MCF 10A (cell line): ENCODE data around the gene ZKSCAN7. TPM values are rescaled to one million over a fixed set of nuclear protein-coding genes. Genes with fewer than 3 reads are reported as not detected.
"Not testable (repeated sequence)": the region's sequence is repeated elsewhere in the genome, so short reads cannot be mapped to it uniquely, and the experiment has no call there.

Source experiments
- BruUV-seq: library from RNA; stranded (reverse); fragments of 400-500 nt; replicated peaks from 2 replicates; lab custom pipeline; 2021; lab: Mats Ljungman, UMichigan
- CTCF ChIA-PET: fragments of 300-600 bp; sonication (Branson Sonifier 250); formaldehyde crosslinking; extraction: SDS; loops from one replicate; lab custom pipeline; 2021; ENCODE audit warnings: antibody characterized with exemption, inconsistent platforms; lab: Yijun Ruan, JAX
- POLR2A ChIA-PET: fragments of 300-600, 350-650 bp; sonication (Branson Sonifier 250); formaldehyde crosslinking; extraction: SDS; loops from one replicate; lab custom pipeline; 2020; ENCODE audit warnings: antibody characterized with exemption, inconsistent platforms; lab: Yijun Ruan, JAX
- DNase-seq: peaks from one replicate; pipeline ENCODE4 v3.0.0-alpha.2; 2018; ENCODE audit not compliant: unreplicated experiment
- H3K27ac Mint-ChIP-seq: one replicate; pipeline ENCODE4 v1.8.0; 2022; ENCODE audit warnings: mild to moderate bottlenecking, low read depth, mixed read lengths; ENCODE audit not compliant: unreplicated experiment
- H3K27me3 Mint-ChIP-seq: one replicate; pipeline ENCODE4 v1.8.0; 2022; ENCODE audit warnings: mixed read lengths; ENCODE audit not compliant: insufficient read depth, unreplicated experiment
- H3K36me3 Mint-ChIP-seq: one replicate; pipeline ENCODE4 v1.8.0; 2022; ENCODE audit warnings: mild to moderate bottlenecking, moderate library complexity, mixed read lengths; ENCODE audit not compliant: insufficient read depth, unreplicated experiment
- H3K4me1 Mint-ChIP-seq: one replicate; pipeline ENCODE4 v1.8.0; 2022; ENCODE audit warnings: mixed read lengths; ENCODE audit not compliant: insufficient read depth, unreplicated experiment
- H3K4me3 Mint-ChIP-seq: one replicate; pipeline ENCODE4 v1.8.0; 2022; ENCODE audit warnings: mild to moderate bottlenecking, moderate library complexity, mixed read lengths; ENCODE audit not compliant: unreplicated experiment
- H3K9me3 Mint-ChIP-seq: one replicate; pipeline ENCODE4 v1.8.0; 2022; ENCODE audit warnings: mixed read lengths; ENCODE audit not compliant: unreplicated experiment
- intact Hi-C: fragments of 100-400 bp; cut with micrococcal nuclease; formaldehyde crosslinking; loops from 2 replicates; pipeline ENCODE4 v1.14.1; 2022
- total RNA-seq: library from RNA; stranded (reverse); gene quantifications from 2 replicates; pipeline ENCODE4 v1.2.3, GENCODE V29; 2022
- TF ChIP-seq, protein P1 (sequence below): fragments of 200-600 bp; IDR thresholded peaks from one replicate; pipeline ENCODE4 v1.8.0; 2022; ENCODE audit warnings: antibody characterized with exemption, mild to moderate bottlenecking; ENCODE audit not compliant: unreplicated experiment

ZKSCAN7 gene
- total RNA-seq, 1 experiment from 2014 or later, result not detected

DNA sequence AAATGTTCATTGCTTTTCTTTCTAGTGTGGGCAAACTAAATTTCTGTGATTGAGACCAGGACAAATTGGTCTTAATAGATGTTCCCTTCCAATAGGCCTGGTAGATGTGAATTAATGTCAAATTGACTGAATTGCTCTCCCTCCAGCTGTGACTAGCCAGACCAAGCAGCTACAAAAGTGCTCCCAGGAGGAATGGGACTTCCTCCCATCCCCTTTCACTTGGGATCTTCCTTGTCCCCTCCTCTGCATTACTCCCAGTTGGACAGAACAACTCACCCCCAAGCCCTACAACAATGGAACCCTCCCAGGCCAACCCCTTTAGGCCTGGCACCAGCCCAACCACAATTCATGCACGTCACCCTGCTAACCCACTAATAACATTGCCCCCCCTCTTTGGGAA, 19.6 kb upstream of the ZKSCAN7 start:
- no peaks in the 10 kb centered on the region for H3K4me1 Mint-ChIP-seq
- intact Hi-C loops, result no loop called here
- no peak overlapping the region for H3K4me3 Mint-ChIP-seq
- no peak overlapping the region for H3K27ac Mint-ChIP-seq
- peaks cover 39% of the 10 kb centered on the region for H3K27me3 Mint-ChIP-seq
- peaks cover 6% of the 10 kb centered on the region for H3K36me3 Mint-ChIP-seq
- TF ChIP-seq, protein P1, sequence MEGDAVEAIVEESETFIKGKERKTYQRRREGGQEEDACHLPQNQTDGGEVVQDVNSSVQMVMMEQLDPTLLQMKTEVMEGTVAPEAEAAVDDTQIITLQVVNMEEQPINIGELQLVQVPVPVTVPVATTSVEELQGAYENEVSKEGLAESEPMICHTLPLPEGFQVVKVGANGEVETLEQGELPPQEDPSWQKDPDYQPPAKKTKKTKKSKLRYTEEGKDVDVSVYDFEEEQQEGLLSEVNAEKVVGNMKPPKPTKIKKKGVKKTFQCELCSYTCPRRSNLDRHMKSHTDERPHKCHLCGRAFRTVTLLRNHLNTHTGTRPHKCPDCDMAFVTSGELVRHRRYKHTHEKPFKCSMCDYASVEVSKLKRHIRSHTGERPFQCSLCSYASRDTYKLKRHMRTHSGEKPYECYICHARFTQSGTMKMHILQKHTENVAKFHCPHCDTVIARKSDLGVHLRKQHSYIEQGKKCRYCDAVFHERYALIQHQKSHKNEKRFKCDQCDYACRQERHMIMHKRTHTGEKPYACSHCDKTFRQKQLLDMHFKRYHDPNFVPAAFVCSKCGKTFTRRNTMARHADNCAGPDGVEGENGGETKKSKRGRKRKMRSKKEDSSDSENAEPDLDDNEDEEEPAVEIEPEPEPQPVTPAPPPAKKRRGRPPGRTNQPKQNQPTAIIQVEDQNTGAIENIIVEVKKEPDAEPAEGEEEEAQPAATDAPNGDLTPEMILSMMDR, result no peak
- no TSS peak for BruUV-seq
- DNase-seq, result no peak
- POLR2A ChIA-PET, result no interaction called here
- H3K9me3 Mint-ChIP-seq, result peaks cover 7% of the 10 kb centered on the region
- CTCF ChIA-PET, result interaction anchor here (1.0 to 4.1 kb wide), 2 partner anchors 11 to 379 kb away, joined by 3 to 23 read pairs; no protein-coding TSS in a partner anchor

DNA sequence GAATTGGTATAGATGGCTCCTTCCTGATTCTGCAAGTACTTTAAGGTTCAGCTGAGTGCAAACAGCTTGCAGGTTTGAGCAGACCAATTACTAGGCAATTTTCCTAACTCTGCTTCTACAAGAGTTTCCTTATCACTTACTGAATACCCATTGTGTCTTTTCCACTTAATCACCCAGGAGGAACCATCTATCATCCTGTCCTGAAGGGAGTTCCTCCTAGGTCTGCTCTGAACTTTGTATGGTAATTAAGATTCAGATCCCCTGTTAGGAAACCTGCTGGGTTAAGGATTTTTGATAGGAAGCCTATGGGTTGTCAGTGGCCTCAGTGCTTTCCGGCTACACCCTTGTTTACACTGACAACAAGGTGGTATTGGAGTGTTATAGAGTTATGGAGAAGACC, 10.2 kb upstream of the ZKSCAN7 start:
- POLR2A ChIA-PET, H3K4me1 Mint-ChIP-seq, H3K27me3 Mint-ChIP-seq: not testable (repeated sequence)

DNA sequence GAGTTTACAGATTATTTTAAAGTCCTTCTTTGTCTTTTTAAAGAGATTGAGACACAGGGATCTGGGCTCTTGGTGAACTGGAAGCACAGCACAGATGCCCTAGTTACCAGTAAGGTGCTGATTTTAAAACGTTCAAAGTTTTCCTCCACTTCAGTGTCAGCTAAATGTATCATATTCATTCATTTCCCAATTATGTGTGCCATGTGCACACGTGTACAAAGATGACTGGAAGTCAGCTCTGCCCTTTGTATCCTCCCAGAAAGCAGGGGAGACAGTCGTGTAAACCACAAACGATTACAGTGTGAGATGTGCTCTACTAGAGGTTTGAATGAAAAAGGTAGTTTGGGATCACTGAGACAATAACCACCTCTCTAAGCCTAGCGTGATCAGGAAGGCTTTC, 730 bp downstream of the ZKSCAN7 start:
- no peaks in the 10 kb centered on the region for H3K27me3 Mint-ChIP-seq

More for the DNA sequence above, 10.2 kb upstream of the ZKSCAN7 start:
- CTCF ChIA-PET, DNase-seq, H3K36me3 Mint-ChIP-seq, H3K27ac Mint-ChIP-seq, BruUV-seq, intact Hi-C loops, H3K4me3 Mint-ChIP-seq: not testable (repeated sequence)
- H3K9me3 Mint-ChIP-seq, result peaks cover 14% of the 10 kb centered on the region

DNA sequence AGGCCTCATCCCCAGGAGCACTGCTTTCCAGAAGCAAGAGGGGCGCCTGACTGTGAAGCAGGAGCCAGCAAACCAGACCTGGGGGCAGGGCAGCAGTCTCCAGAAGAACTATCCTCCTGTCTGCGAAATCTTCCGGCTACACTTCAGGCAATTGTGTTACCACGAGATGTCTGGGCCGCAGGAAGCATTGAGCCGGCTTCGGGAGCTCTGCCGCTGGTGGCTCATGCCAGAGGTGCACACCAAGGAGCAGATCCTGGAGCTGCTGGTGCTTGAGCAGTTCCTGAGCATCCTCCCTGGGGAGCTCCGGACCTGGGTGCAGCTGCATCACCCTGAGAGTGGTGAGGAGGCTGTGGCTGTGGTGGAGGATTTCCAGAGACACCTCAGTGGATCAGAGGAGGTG, 2.1 kb downstream of the ZKSCAN7 start:
- Mint-ChIP-seq H3K4me3 (no peak overlapping the region), H3K27ac (no peak overlapping the region), H3K27me3 (no peaks in the 10 kb centered on the region), H3K9me3 (no peaks in the 10 kb centered on the region), H3K4me1 (no peaks in the 10 kb centered on the region), H3K36me3 (no peaks in the 10 kb centered on the region)
- no TSS peak for BruUV-seq
- ChIA-PET CTCF (interaction anchor here (0.8 kb wide), 1 partner anchor 724 kb away, joined by 3 read pairs; no protein-coding TSS in a partner anchor), POLR2A (no interaction called here)
- TF ChIP-seq, protein P1, result no peak
- no peak for DNase-seq
- intact Hi-C loops, result no loop called here

More for the DNA sequence above, 730 bp downstream of the ZKSCAN7 start:
- peaks cover 6% of the 10 kb centered on the region for H3K36me3 Mint-ChIP-seq
- no TSS peak for BruUV-seq
- POLR2A ChIA-PET, result no interaction called here
- H3K4me1 Mint-ChIP-seq, result no peaks in the 10 kb centered on the region
- TF ChIP-seq, protein P1, result no peak
- CTCF ChIA-PET, result no interaction called here
- no peak for DNase-seq
- H3K27ac Mint-ChIP-seq, result no peak overlapping the region
- intact Hi-C loops, result no loop called here
- H3K9me3 Mint-ChIP-seq, result no peaks in the 10 kb centered on the region
- H3K4me3 Mint-ChIP-seq, result no peak overlapping the region

DNA sequence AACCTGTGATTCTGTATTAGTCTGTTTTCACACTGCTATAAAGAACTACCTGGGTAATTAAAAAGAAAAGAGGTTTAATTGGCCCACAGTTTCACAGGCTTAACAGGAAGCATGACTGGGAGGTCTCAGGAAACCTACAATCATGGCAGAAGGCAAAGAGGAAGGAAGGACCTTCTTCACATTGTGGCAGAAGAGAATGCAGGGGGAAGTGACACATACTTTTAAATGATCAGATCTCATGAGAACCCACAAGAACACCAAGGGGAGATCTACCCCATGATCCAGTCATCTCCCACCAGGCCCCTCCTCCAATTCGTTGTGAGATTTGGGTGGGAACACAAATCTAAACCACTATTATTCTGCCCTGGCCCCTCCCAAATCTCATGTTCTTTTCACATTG, 6.1 kb downstream of the ZKSCAN7 start:
- intact Hi-C loops, result no loop called here
- H3K27me3 Mint-ChIP-seq, result no peaks in the 10 kb centered on the region
- H3K4me3 Mint-ChIP-seq, result no peak overlapping the region
- no peak for DNase-seq
- ChIA-PET CTCF (no interaction called here), POLR2A (no interaction called here)
- H3K27ac Mint-ChIP-seq, result no peak overlapping the region
- TF ChIP-seq, protein P1, result no peak
- no peaks in the 10 kb centered on the region for H3K36me3 Mint-ChIP-seq
- H3K9me3 Mint-ChIP-seq, result peaks cover 8% of the 10 kb centered on the region
- BruUV-seq, result no TSS peak
- H3K4me1 Mint-ChIP-seq, result no peaks in the 10 kb centered on the region
